ENCODE data around the gene LRRIQ4. TPM values are rescaled to one million over a fixed set of nuclear protein-coding genes. Genes with fewer than 3 reads are reported as not detected.

Gene LRRIQ4
- total and polyA plus RNA-seq, 3 experiments from 2014 or later, result 0.15 to 0.20 TPM; not detected in 1

- Mint-ChIP-seq H3K9me3 (no peaks in the 10 kb centered on the region), H3K27ac (peak overlapping the region in 2 of 8 donors; percentile 22 to 62), H3K4me3 (no peak overlapping the region), H3K36me3 (peaks cover 2 to 54% (median 28%) of the 10 kb centered on the region in 3 donors), H3K27me3 (no peaks in the 10 kb centered on the region), H3K4me1 (peaks cover 6 to 21% (median 13%) of the 10 kb centered on the region in 3 donors)
- ChIA-PET POLR2A (no interaction called here), CTCF (no interaction called here)
- Histone ChIP-seq H3K4me1 (ENCODE audit: insufficient read depth, low read length) (no peaks in the 10 kb centered on the region), H3K4me3 (ENCODE audit: low read length) (no peak overlapping the region), H3K9me3 (ENCODE audit: low read length) (no peaks in the 10 kb centered on the region), H3K36me3 (ENCODE audit: insufficient read depth, low read length) (peaks cover 20% of the 10 kb centered on the region), H3K27me3 (ENCODE audit: insufficient read depth, low read length, poor library complexity, severe bottlenecking) (no peaks in the 10 kb centered on the region), H3K27ac (ENCODE audit: low read depth, low read length) (no peak overlapping the region)
- DNase-seq, result no peak
Measured at GRCh38 chr3:169787791-169788190, 24.9 kb upstream of the LRRIQ4 start.

DNA sequence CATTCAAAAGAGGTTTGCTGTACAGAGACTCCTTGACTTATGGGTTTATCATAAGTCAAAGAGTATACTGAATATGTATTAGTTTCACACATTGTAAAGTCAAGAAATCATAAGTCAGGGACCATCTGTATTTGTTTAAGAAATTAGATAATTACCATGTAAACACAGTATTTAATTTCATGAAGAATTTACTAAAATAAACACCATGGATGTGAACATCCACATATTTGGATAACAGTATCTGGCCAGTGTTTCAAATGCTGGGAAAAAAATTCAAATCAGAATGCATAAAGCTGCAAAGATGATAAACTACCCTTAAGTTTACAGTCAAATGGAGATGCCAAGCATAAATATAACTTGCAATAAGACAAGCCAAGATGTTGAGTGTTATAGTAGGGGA lies 22.5 kb upstream of the LRRIQ4 start:
- no peaks in the 10 kb centered on the region for H3K9me3 Mint-ChIP-seq
- Histone ChIP-seq H3K36me3 (ENCODE audit: insufficient read depth, low read length) (peaks cover 15% of the 10 kb centered on the region), H3K27ac (ENCODE audit: low read depth, low read length) (no peak overlapping the region), H3K9me3 (ENCODE audit: low read length) (no peaks in the 10 kb centered on the region), H3K4me1 (ENCODE audit: insufficient read depth, low read length) (no peaks in the 10 kb centered on the region), H3K27me3 (ENCODE audit: insufficient read depth, low read length, poor library complexity, severe bottlenecking) (no peaks in the 10 kb centered on the region), H3K4me3 (ENCODE audit: low read length) (no peak overlapping the region)
- no peak for DNase-seq
- H3K36me3 Mint-ChIP-seq, result peaks cover 4 to 40% (median 30%) of the 10 kb centered on the region in 3 donors
- POLR2A ChIA-PET, result no interaction called here
- peak overlapping the region in 1 of 8 donors; percentile 52 for H3K27ac Mint-ChIP-seq
- no peak overlapping the region for H3K4me3 Mint-ChIP-seq
- CTCF ChIA-PET, result no interaction called here
- peaks cover 6 to 21% (median 13%) of the 10 kb centered on the region in 3 donors for H3K4me1 Mint-ChIP-seq
- no peaks in the 10 kb centered on the region for H3K27me3 Mint-ChIP-seq

DNA sequence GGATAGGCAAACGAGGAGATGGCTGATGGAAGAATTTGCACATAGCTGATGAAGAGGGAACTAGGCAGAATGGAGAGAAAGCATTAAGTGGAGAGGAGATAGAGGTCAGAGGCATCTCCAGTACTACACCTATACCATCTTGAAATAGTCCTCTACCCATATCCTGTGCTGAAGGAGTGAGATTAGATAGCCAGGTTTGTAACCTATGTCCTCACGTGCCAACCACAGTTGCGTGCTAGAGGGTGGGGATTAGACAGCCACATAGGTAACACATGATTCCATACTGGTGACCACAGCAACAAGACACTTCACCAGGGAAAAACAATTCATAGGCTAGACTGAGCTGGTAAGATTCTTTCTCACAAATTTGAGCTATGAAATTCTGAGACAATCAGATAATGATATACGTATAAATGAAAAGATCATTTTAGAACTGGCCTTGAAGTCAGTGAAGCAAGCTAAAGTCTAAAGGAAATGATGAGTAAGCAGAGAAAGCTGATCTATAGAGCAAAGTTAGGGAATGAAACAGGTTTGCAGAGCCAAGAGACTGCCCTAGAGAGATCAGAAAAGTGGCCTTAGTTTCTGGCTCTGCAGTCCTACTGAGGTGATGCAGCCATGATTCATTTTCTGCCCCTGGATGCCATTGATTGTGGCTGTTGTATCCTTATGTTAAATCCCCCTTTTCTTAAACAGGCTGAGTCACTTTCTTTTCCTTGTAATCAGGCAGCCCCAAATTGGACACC lies 21.8 kb upstream of the LRRIQ4 start:
- POLR2A ChIA-PET, result no interaction called here
- Histone ChIP-seq H3K27me3 (ENCODE audit: insufficient read depth, low read length, poor library complexity, severe bottlenecking) (no peaks in the 10 kb centered on the region), H3K9me3 (ENCODE audit: low read length) (no peaks in the 10 kb centered on the region), H3K4me3 (ENCODE audit: low read length) (no peak overlapping the region), H3K27ac (ENCODE audit: low read depth, low read length) (no peak overlapping the region), H3K36me3 (ENCODE audit: insufficient read depth, low read length) (peaks cover 10% of the 10 kb centered on the region), H3K4me1 (ENCODE audit: insufficient read depth, low read length) (no peaks in the 10 kb centered on the region)
- Mint-ChIP-seq H3K36me3 (peaks cover 4 to 34% (median 26%) of the 10 kb centered on the region in 3 donors), H3K4me3 (no peak overlapping the region), H3K4me1 (peaks cover 3 to 21% (median 13%) of the 10 kb centered on the region in 3 donors), H3K9me3 (no peaks in the 10 kb centered on the region), H3K27ac (peak overlapping the region in 3 of 8 donors; percentile 7 to 52 (median 12)), H3K27me3 (no peaks in the 10 kb centered on the region)
- no peak for DNase-seq
- CTCF ChIA-PET, result no interaction called here

- Mint-ChIP-seq H3K9me3 (no peaks in the 10 kb centered on the region), H3K27ac (no peak overlapping the region)
- no peak overlapping the region for H3K4me3 ChIP-seq (ENCODE audit: low read length)
Measured at GRCh38 chr3:169792359-169792758, 20.3 kb upstream of the LRRIQ4 start.

DNA sequence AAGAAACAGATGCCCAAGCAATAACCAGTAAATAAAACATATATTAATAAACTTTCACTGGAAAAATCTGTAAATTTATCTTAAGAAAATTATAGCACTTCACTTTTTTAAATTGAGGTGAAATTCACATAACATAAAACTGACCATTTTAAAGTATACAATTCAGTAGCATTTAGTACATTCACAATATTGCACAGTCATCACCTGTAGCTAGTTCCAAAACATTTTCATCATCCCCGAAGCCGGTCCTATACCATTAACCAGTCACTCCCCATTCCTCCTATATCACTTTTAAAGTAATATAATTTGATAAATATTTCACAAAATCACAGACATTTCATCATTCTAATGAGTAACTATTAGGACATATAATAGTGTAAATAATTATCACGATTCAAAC lies 8.0 kb upstream of the LRRIQ4 start:
- H3K9me3 ChIP-seq (ENCODE audit: low read length), result no peaks in the 10 kb centered on the region
- no peak for DNase-seq
- no peaks in the 10 kb centered on the region for H3K27me3 ChIP-seq (ENCODE audit: insufficient read depth, low read length, poor library complexity, severe bottlenecking)
- no peak overlapping the region for H3K27ac ChIP-seq (ENCODE audit: low read depth, low read length)
- no peak overlapping the region for H3K27ac Mint-ChIP-seq
- CTCF ChIA-PET, result no interaction called here
- no peaks in the 10 kb centered on the region for H3K4me1 Mint-ChIP-seq
- H3K4me3 ChIP-seq (ENCODE audit: low read length), result no peak overlapping the region
- peaks cover 0 to 4% (median 0%) of the 10 kb centered on the region in 3 donors for H3K36me3 Mint-ChIP-seq
- H3K9me3 Mint-ChIP-seq, result no peaks in the 10 kb centered on the region
- POLR2A ChIA-PET, result no interaction called here
- H3K36me3 ChIP-seq (ENCODE audit: insufficient read depth, low read length), result no peaks in the 10 kb centered on the region
- no peak overlapping the region for H3K4me3 Mint-ChIP-seq
- no peaks in the 10 kb centered on the region for H3K27me3 Mint-ChIP-seq
- no peaks in the 10 kb centered on the region for H3K4me1 ChIP-seq (ENCODE audit: insufficient read depth, low read length)

More at GRCh38 chr3:169792359-169792758, 20.3 kb upstream of the LRRIQ4 start:
- ChIA-PET POLR2A (no interaction called here), CTCF (no interaction called here)
- H3K27me3 ChIP-seq (ENCODE audit: insufficient read depth, low read length, poor library complexity, severe bottlenecking), result no peaks in the 10 kb centered on the region
- Mint-ChIP-seq H3K4me1 (peaks cover 3 to 12% (median 7%) of the 10 kb centered on the region in 3 donors), H3K36me3 (peaks cover 4 to 23% (median 16%) of the 10 kb centered on the region in 3 donors), H3K4me3 (no peak overlapping the region), H3K27me3 (no peaks in the 10 kb centered on the region)
- H3K9me3 ChIP-seq (ENCODE audit: low read length), result no peaks in the 10 kb centered on the region
- H3K27ac ChIP-seq (ENCODE audit: low read depth, low read length), result no peak overlapping the region
- H3K4me1 ChIP-seq (ENCODE audit: insufficient read depth, low read length), result no peaks in the 10 kb centered on the region
- no peak for DNase-seq
- no peaks in the 10 kb centered on the region for H3K36me3 ChIP-seq (ENCODE audit: insufficient read depth, low read length)

- H3K4me3 Mint-ChIP-seq, result no peak overlapping the region
- H3K9me3 Mint-ChIP-seq, result no peaks in the 10 kb centered on the region
- no peak overlapping the region for H3K27ac ChIP-seq (ENCODE audit: low read depth, low read length)
- H3K4me1 ChIP-seq (ENCODE audit: insufficient read depth, low read length), result peaks cover 17% of the 10 kb centered on the region
- POLR2A ChIA-PET, result no interaction called here
- peaks cover 0 to 1% of the 10 kb centered on the region in 2 donors for H3K27me3 Mint-ChIP-seq
- H3K36me3 ChIP-seq (ENCODE audit: insufficient read depth, low read length), result no peaks in the 10 kb centered on the region
- H3K9me3 ChIP-seq (ENCODE audit: low read length), result no peaks in the 10 kb centered on the region
- peaks cover 19 to 27% (median 25%) of the 10 kb centered on the region in 3 donors for H3K4me1 Mint-ChIP-seq
- CTCF ChIA-PET, result no interaction called here
- peaks cover 0 to 2% (median 2%) of the 10 kb centered on the region in 3 donors for H3K36me3 Mint-ChIP-seq
- no peak for DNase-seq
- no peaks in the 10 kb centered on the region for H3K27me3 ChIP-seq (ENCODE audit: insufficient read depth, low read length, poor library complexity, severe bottlenecking)
- H3K4me3 ChIP-seq (ENCODE audit: low read length), result no peak overlapping the region
- H3K27ac Mint-ChIP-seq, result peak overlapping the region in 1 of 8 donors; percentile 4
Measured at GRCh38 chr3:169809230-169809795, 3.4 kb upstream of the LRRIQ4 start.

- CTCF ChIA-PET, result interaction anchor here (1.0 to 1.4 kb wide), 3 partner anchors 11 to 39 kb away, joined by 3 to 5 read pairs (median 4); partner anchors contain the start of gene MYNN
- H3K9me3 Mint-ChIP-seq, result peaks cover 8 to 15% (median 11%) of the 10 kb centered on the region in 5 donors
- H3K4me3 Mint-ChIP-seq, result peak overlapping the region; percentile 74 to 91 (median 85)
- POLR2A ChIA-PET, result no interaction called here
- Histone ChIP-seq H3K27ac (ENCODE audit: low read depth, low read length) (no peak overlapping the region), H3K36me3 (ENCODE audit: insufficient read depth, low read length) (no peaks in the 10 kb centered on the region), H3K4me3 (ENCODE audit: low read length) (peak overlapping the region; percentile 69), H3K27me3 (ENCODE audit: insufficient read depth, low read length, poor library complexity, severe bottlenecking) (no peaks in the 10 kb centered on the region), H3K9me3 (ENCODE audit: low read length) (peaks cover 6% of the 10 kb centered on the region), H3K4me1 (ENCODE audit: insufficient read depth, low read length) (peaks cover 17% of the 10 kb centered on the region)
- H3K36me3 Mint-ChIP-seq, result peaks cover 2 to 11% (median 2%) of the 10 kb centered on the region in 3 donors
- H3K27me3 Mint-ChIP-seq, result peaks cover 0 to 1% of the 10 kb centered on the region in 2 donors
- peak in 1 of 5 donors; percentile 25 for DNase-seq
- H3K4me1 Mint-ChIP-seq, result peaks cover 19 to 29% (median 26%) of the 10 kb centered on the region in 3 donors
- peak overlapping the region in 5 of 8 donors; percentile 25 to 86 (median 62) for H3K27ac Mint-ChIP-seq
Measured at GRCh38 chr3:169811631-169812331, 889 bp upstream of the LRRIQ4 start.
